Ovary (tissue), 3 donors: ENCODE data around the gene POLR1C.

ENCODE experiments used
- CTCF ChIP-seq, 3 donors: fragments of 450-650 bp in 2 of 3; fragments of 200-600 bp in 1 of 3; IDR thresholded peaks; one replicate each; pipeline versions ENCODE4 v1.5.1 to v1.8.0; 2016 to 2022; ENCODE audit warnings: antibody characterized with exemption in 3 of 3, mild to moderate bottlenecking in 1 of 3
- POLR2A ChIP-seq: fragments of 450-650 bp; IDR thresholded peaks from one replicate; pipeline ENCODE4 v1.6.1; 2017; ENCODE audit warnings: antibody characterized with exemption, mild to moderate bottlenecking, moderate library complexity
- donor health status: DM: no; HTN: no; CAD: no.

GRCh38 chr6:43491750-43492661 lies 24.9 kb upstream of the POLR1C start:
- no peak for TF ChIP-seq CTCF (IDR thresholded peaks at IDR 0.05)
- TF ChIP-seq POLR2A, result no peak
